Psoas muscle (tissue), 8 donors: ENCODE results near the gene NEBL. TPM values are rescaled to one million over a fixed set of nuclear protein-coding genes. Genes with fewer than 3 reads are reported as not detected.

Experiments
- ATAC-seq, 4 donors: fragments of 200-7000 bp; cut with Tn5 transposase; one replicate each; pipeline ENCODE4 v1.9.1; 2020; ENCODE audit warnings: moderate library complexity in 3 of 4, mild to moderate bottlenecking in 2 of 4
- DNase-seq, 2 donors: peaks; one replicate each; pipeline ENCODE4 v3.0.0-alpha.2; 2020
- H3K27ac ChIP-seq: fragments of 200-600 bp; one replicate; pipeline ENCODE4 v1.8.0; 2022
- H3K27me3 ChIP-seq, 3 donors: fragments of 200-600 bp in 1 of 3; one replicate each; pipeline versions ENCODE4 v1.6.1 to v1.8.0; 2013 to 2022; ENCODE audit warnings: low read length in 2 of 3, mild to moderate bottlenecking in 2 of 3, moderate library complexity in 1 of 3; ENCODE audit not compliant: insufficient read depth in 3 of 3
- H3K36me3 ChIP-seq, 2 donors: fragments of 200-600 bp in 1 of 2; one replicate each; pipeline versions ENCODE4 v1.6.1 to v1.8.0; 2013 to 2022; ENCODE audit warnings: low read depth in 1 of 2, mild to moderate bottlenecking in 1 of 2, moderate library complexity in 1 of 2; ENCODE audit not compliant: insufficient read depth in 1 of 2
- H3K4me1 ChIP-seq: fragments of 200-600 bp; one replicate; pipeline ENCODE4 v1.8.0; 2022
- H3K4me3 ChIP-seq: fragments of 200-600 bp; one replicate; pipeline ENCODE4 v1.8.0; 2022; ENCODE audit warnings: mild to moderate bottlenecking
- H3K9me3 ChIP-seq: fragments of 200-600 bp; one replicate; pipeline ENCODE4 v1.8.0; 2022
- WGBS, 3 donors: extraction: QIAGEN DNeasy Blood & Tissue Kit; methylation state at CpG; one replicate each; pipeline versions ENCODE4 v1.1.6 to v1.1.7; 2013; 5-methylcytosine and 5-hydroxymethylcytosine counted together
- intact Hi-C, 2 donors: fragments of 100-400 bp; cut with DNase I; formaldehyde crosslinking; loops; one replicate each; pipeline versions ENCODE4 v1.11.0 to v1.14.2; 2022
- polyA plus RNA-seq, 3 donors: library from polyadenylated mRNA; stranded (reverse); fragments of 200-250 nt; gene quantifications; one replicate each; pipeline ENCODE4 v1.2.3, GENCODE V29; 2013
- total RNA-seq, 4 donors: library from RNA; stranded (reverse); fragmentation: NEBNext Ultra II Directional in 2 of 4; extraction: Animal tissue kit (Norgen Biotek cat#: 25700) in 2 of 4; gene quantifications; one replicate each; pipeline versions ENCODE4 v1.2.1 to v1.2.4, GENCODE V29; 2021 to 2023
- TF ChIP-seq, protein P1 (sequence below): fragments of 200-600 bp; IDR thresholded peaks from one replicate; pipeline ENCODE4 v1.8.0; 2022; ENCODE audit warnings: antibody characterized with exemption
- donor health status: healthy with polysubstance abuse.
- donor health status: DM: no; HTN: no; CAD: no; lungs with moderate emphysema.
- donor health status: Bipolar disorder and iron deficiency.
- donor health status: healthy.
- donor health status: DM: yes; HTN: yes; CAD: no.
- donor health status: DM: no; HTN: no; CAD: no.
- donor health status: DM: no; HTN: no; CAD: no.
- donor health status: DM: yes; HTN: yes; CAD: no.

The NEBL gene
- total and polyA plus RNA-seq, 7 donors = 0.35 to 1.5 (median 0.89) TPM

DNA sequence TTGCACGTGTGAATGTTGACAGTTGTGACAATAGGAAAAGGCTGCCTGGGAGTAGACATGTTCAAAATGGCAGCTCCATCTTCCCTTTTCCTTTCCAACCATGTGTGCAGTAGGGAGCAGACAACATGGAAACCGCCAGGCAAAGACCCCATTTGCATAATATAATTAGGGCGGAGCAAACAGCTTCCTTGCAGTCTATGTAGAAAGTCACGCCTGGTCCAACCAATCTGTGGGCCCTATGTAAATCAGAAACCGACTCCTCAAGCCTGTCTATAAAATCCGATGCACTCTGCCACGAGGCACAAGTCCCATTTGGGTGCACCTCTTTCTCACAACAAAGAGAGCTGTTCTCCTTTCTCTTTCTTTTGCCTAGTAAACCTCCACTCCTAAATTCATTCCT is 19.6 kb downstream of the NEBL start:
- 65 to 83% (median 72%) methylated on average over 7 of the region's 7 CpGs for WGBS, 3 donors

DNA sequence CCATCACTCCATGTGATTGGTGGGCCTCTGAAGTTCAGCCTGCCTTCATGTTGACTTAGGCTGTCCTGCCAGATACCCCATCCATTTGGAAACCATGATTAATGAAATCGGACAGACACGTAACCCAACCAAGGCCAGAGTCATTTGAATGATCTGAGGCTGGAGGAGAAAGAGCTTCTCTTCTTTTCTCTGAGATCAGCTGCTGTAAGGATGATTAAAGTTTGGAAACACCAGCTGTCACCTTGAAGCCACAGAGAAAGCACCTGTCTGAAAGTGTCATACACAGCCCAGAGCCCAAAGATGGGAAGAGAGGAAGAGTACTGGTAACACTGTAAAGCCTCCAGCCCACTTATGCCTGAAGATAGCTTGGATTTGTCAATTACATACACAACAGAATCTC is 22.9 kb downstream of the NEBL start:
- no peak overlapping the region for H3K4me3 ChIP-seq
- WGBS, 3 donors = 66 to 78% (median 75%) methylated on average over 2 of the region's 2 CpGs
- H3K36me3 ChIP-seq = no peaks in the 10 kb centered on the region
- no peak overlapping the region for H3K27ac ChIP-seq
- H3K9me3 ChIP-seq = no peaks in the 10 kb centered on the region
- TF ChIP-seq, protein P1, sequence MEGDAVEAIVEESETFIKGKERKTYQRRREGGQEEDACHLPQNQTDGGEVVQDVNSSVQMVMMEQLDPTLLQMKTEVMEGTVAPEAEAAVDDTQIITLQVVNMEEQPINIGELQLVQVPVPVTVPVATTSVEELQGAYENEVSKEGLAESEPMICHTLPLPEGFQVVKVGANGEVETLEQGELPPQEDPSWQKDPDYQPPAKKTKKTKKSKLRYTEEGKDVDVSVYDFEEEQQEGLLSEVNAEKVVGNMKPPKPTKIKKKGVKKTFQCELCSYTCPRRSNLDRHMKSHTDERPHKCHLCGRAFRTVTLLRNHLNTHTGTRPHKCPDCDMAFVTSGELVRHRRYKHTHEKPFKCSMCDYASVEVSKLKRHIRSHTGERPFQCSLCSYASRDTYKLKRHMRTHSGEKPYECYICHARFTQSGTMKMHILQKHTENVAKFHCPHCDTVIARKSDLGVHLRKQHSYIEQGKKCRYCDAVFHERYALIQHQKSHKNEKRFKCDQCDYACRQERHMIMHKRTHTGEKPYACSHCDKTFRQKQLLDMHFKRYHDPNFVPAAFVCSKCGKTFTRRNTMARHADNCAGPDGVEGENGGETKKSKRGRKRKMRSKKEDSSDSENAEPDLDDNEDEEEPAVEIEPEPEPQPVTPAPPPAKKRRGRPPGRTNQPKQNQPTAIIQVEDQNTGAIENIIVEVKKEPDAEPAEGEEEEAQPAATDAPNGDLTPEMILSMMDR = no peak
- no peak for DNase-seq
- intact Hi-C loops = no loop called here
- no peaks in the 10 kb centered on the region for H3K27me3 ChIP-seq
- no peak for ATAC-seq
- no peaks in the 10 kb centered on the region for H3K4me1 ChIP-seq

More for the DNA sequence above, 19.6 kb downstream of the NEBL start:
- intact Hi-C loops = no loop called here
- Histone ChIP-seq H3K36me3 (no peaks in the 10 kb centered on the region), H3K9me3 (no peaks in the 10 kb centered on the region), H3K27me3 (no peaks in the 10 kb centered on the region), H3K4me1 (no peaks in the 10 kb centered on the region), H3K4me3 (no peak overlapping the region), H3K27ac (no peak overlapping the region)
- ATAC-seq = no peak
- TF ChIP-seq, protein P1 = no peak
- DNase-seq = no peak

DNA sequence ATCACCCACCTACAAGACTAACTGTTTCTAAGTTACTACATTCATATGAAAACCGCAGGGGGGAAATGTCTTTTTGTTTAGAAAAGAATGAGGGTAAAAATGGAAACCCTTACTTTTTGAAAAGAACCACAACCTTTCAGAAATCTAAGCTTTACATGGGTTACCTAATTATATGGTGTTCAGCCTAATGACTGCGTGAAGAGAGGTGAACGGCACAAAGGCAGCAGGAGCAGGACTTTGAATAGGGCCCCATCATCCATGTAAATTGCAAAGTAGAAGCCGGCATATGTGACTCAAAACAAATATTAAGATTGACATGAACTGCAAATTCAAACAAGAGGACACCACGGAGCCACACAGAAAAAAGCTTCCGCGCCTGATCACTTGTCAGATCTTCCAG is 25.1 kb downstream of the NEBL start:
- Histone ChIP-seq H3K4me3 (no peak overlapping the region), H3K27ac (no peak overlapping the region), H3K36me3 (no peaks in the 10 kb centered on the region), H3K27me3 (no peaks in the 10 kb centered on the region), H3K4me1 (no peaks in the 10 kb centered on the region), H3K9me3 (no peaks in the 10 kb centered on the region)
- TF ChIP-seq, protein P1 = no peak
- ATAC-seq (no peak), DNase-seq (no peak)
- WGBS, 3 donors = 54 to 68% (median 62%) methylated on average over 7 of the region's 7 CpGs
- intact Hi-C loops = no loop called here

DNA sequence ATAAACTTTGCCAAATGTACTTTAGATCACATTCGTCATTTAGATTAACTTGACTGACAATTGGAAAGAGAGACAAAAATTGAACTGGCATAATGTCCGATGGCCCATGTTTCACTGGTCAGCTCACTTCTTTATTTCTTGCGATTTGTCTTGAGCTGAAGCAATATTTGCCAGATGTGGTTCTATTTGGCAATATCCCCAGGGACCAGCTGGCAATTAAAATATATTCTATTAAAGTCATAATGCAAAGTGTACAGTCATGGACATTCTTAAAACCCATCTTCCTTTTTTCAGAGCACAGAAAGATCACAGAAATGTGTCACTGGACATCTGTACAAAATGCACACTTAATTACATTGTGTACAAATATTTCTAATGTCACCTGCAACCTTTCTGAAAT is 26.3 kb downstream of the NEBL start:
- Histone ChIP-seq H3K9me3 (no peaks in the 10 kb centered on the region), H3K4me3 (no peak overlapping the region), H3K36me3 (no peaks in the 10 kb centered on the region), H3K27me3 (no peaks in the 10 kb centered on the region), H3K27ac (no peak overlapping the region), H3K4me1 (no peaks in the 10 kb centered on the region)
- DNase-seq (no peak), ATAC-seq (no peak)
- intact Hi-C loops = no loop called here
- TF ChIP-seq, protein P1 = no peak
- WGBS, 3 donors = 75 to 87% (median 78%) methylated on average over 3 of the region's 3 CpGs

DNA sequence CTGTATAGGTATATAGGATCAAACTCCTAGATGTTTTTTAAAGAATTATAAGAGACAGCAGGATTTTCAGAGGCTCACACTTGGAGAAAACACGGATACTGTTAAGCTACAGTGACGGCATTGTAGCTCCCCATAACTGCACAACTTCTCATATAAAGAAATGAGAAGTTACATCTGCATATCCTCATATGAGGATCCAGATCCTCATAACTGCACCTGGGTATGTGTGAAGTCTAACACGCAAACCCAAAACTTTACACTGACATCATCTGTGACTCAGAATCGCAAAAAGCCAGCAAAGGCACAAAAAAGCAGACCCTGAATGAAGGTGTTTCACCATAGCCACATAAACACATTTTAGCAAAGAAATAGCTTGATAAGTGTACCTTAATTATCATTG is 34.1 kb downstream of the NEBL start:
- Histone ChIP-seq H3K4me1 (no peaks in the 10 kb centered on the region), H3K36me3 (no peaks in the 10 kb centered on the region), H3K4me3 (no peak overlapping the region), H3K9me3 (no peaks in the 10 kb centered on the region), H3K27me3 (no peaks in the 10 kb centered on the region), H3K27ac (no peak overlapping the region)
- ATAC-seq (no peak), DNase-seq (no peak)
- intact Hi-C loops = no loop called here
- 70 to 91% (median 89%) methylated on average over 4 of the region's 4 CpGs for WGBS, 3 donors
- TF ChIP-seq, protein P1 = no peak
